ENCODE results near the gene SMG6. TPM values are rescaled to one million over a fixed set of nuclear protein-coding genes. Genes with fewer than 3 reads are reported as not detected.

The SMG6 gene
- total and polyA plus RNA-seq, 2 of the 4 experiments (the other 2 are of a cell fraction): 16.3 to 30.3 TPM

DNA sequence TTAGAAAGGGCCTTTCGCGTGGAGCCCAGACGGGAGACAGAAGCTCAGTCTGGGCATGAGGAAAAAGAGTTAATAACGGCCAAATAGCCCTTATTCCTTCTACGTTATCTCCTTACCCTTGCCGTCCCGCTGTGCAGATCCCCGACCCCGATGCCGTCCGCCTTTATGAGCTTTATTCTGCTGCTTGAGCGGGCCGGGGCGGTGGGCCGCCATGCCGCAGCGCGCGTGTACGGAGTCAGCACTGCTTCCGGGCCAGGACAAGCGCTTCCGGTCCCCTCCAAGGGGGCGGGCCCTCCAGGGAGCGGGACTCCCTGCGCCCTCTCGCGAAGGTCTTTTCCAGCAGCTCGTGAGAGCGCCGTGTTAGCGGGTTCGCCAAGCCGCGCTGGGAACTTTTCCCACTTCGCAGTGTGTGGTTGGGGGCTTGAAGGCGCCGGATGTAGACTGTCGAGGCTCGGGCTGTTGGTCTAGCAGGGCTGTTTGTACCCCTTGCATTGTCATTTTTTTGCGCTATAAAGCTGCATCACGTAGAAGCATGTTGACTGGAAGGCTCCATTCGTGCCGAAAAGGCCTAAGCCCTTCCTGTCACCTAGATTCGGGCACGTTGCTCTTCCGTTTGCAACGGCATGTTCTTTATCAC is 32.7 kb upstream of the SMG6 start, which contains the start of gene TSR1:
Gene TSR1 (minus strand): TSS at position 243 of the 637 bp plus-strand sequence. CDS start 30 bp downstream, at position 213.
- BruUV-seq (replicated peaks): no TSS peak
- Histone ChIP-seq H3K23ac (ENCODE audit: low read depth, low read length) (peak within 1 kb of the TSS; percentile 98), H3K4me2 (ENCODE audit: low read depth, low read length) (peak within 1 kb of the TSS; percentile 96), H3K4me1 (ENCODE audit: control insufficient read depth, insufficient read depth, low read length) (peaks cover 11% of the 10 kb centered on the region), H4K5ac (ENCODE audit: low read depth, low read length) (peak within 1 kb of the TSS; percentile 85), H4K20me1 (ENCODE audit: insufficient read depth, low read length) (peaks cover 15% of the 10 kb centered on the region), H3K36me3 (ENCODE audit: control insufficient read depth, insufficient read depth, low read length) (peaks cover 22% of the 10 kb centered on the region), H3K9me1 (ENCODE audit: insufficient read depth, low read length) (peaks cover 9% of the 10 kb centered on the region; the same call in 1 of the 2 replicates), H2BK5ac (ENCODE audit: low read depth, low read length, poor library complexity, severe bottlenecking) (peak within 1 kb of the TSS; percentile 78), H4K91ac (ENCODE audit: insufficient read depth, low read depth, low read length) (peak within 1 kb of the TSS; percentile 87), H2AK9ac (replicated peaks; ENCODE audit: low read depth, low read length, poor library complexity) (peak within 1 kb of the TSS; percentile 98), H2AFZ (replicated peaks; ENCODE audit: low read length, poor library complexity) (peak within 1 kb of the TSS; percentile 98), H3K79me1 (ENCODE audit: low read depth in 1 of 2, low read length in 2 of 2) (peaks cover 39 to 67% of the 10 kb centered on the region in 2 experiments), H3K18ac (ENCODE audit: low read depth, low read length) (peak within 1 kb of the TSS; percentile 30), H3K4ac (ENCODE audit: low read depth, low read length) (peak within 1 kb of the TSS; percentile 92), H2BK15ac (ENCODE audit: low read depth, low read length) (peak within 1 kb of the TSS; percentile 39; the same call in 2 of the 3 replicates), H3K14ac (replicated peaks; ENCODE audit: low read depth, low read length) (peak within 1 kb of the TSS; percentile 93), H3K9me3 (ENCODE audit: control insufficient read depth, insufficient read depth, low read length) (no peaks in the 10 kb centered on the region), H3K4me3 (ENCODE audit: insufficient read depth, low read depth, low read length) (peak within 1 kb of the TSS; percentile 65), H3K9ac (ENCODE audit: low read depth, low read length) (peak within 1 kb of the TSS; percentile 97), H3K27me3 (ENCODE audit: control insufficient read depth, insufficient read depth, low read length) (no peaks in the 10 kb centered on the region), H2BK20ac (ENCODE audit: low read depth, low read length) (no peak within 1 kb of the TSS), H3K27ac (ENCODE audit: insufficient read depth, low read length) (peak within 1 kb of the TSS; percentile 84), H4K8ac (ENCODE audit: low read depth in 2 of 2, low read length in 2 of 2) (peak within 1 kb of the TSS; percentile 90 to 100), H2BK120ac (ENCODE audit: low read depth, low read length) (peak within 1 kb of the TSS; percentile 38; the same call in 1 of the 2 replicates), H3K56ac (ENCODE audit: extremely low read depth, insufficient read depth, low read length) (peak within 1 kb of the TSS; percentile 91), H2AK5ac (ENCODE audit: low read depth, low read length) (peak within 1 kb of the TSS; percentile 99)
- ATAC-seq (ENCODE audit: low read depth) (peak; percentile 81), DNase-seq (peak; percentile 88)
- CTCF ChIA-PET: interaction anchor here (0.8 to 1.4 kb wide), 3 partner anchors 12 to 283 kb away, joined by 3 to 4 read pairs (median 3); partner anchors contain the start of gene HIC1
- intact Hi-C loops (cut with micrococcal nuclease): loop anchor here (5.0 kb wide), 1 partner anchor 284 kb away; no protein-coding TSS in a partner anchor
- in situ Hi-C loops (cut with MboI; ENCODE audit: low sequenced_read_pairs): no loop called here
- dilution Hi-C loops (cut with HindIII; ENCODE audit: low sequenced_read_pairs, unreplicated experiment): no loop called here
- POLR2A ChIA-PET (ENCODE audit: unreplicated experiment): no interaction called here
- 2% methylated on average over 21 of the region's 48 CpGs; no CpG with 5 or more reads in 1 of the 2 experiments for WGBS, 2 experiments (ENCODE audit: extremely low coverage in 2 of 2, insufficient read length in 1 of 2)
- TF ChIP-seq MAFK (IDR thresholded peaks at IDR 0.05; ENCODE audit: low read depth, low read length) (0 out of 2 replicates have a peak, but pooled peaks have one; percentile 19), POLR2A (IDR thresholded peaks at IDR 0.05; ENCODE audit: low read depth, low read length) (peak; percentile 79), MXI1 (IDR thresholded peaks at IDR 0.05; ENCODE audit: borderline replicate concordance, low read depth, low read length) (peak; percentile 99), SMC3 (IDR thresholded peaks at IDR 0.05; ENCODE audit: low read depth, low read length) (peak; percentile 35), CHD1 (IDR thresholded peaks at IDR 0.05; ENCODE audit: low read depth, low read length) (no peak), RAD21 (IDR thresholded peaks at IDR 0.05; ENCODE audit: low read length) (peak; percentile 26; the same call in 1 of the 2 replicates), ELK1 (IDR thresholded peaks at IDR 0.05; ENCODE audit: borderline replicate concordance, low read depth, low read length) (no peak), RCOR1 (IDR thresholded peaks at IDR 0.05; ENCODE audit: insufficient replicate concordance, low read length) (no peak), MAZ (IDR thresholded peaks at IDR 0.05; ENCODE audit: borderline replicate concordance, low read depth, low read length) (peak; percentile 92)
- TF ChIP-seq, protein P1, sequence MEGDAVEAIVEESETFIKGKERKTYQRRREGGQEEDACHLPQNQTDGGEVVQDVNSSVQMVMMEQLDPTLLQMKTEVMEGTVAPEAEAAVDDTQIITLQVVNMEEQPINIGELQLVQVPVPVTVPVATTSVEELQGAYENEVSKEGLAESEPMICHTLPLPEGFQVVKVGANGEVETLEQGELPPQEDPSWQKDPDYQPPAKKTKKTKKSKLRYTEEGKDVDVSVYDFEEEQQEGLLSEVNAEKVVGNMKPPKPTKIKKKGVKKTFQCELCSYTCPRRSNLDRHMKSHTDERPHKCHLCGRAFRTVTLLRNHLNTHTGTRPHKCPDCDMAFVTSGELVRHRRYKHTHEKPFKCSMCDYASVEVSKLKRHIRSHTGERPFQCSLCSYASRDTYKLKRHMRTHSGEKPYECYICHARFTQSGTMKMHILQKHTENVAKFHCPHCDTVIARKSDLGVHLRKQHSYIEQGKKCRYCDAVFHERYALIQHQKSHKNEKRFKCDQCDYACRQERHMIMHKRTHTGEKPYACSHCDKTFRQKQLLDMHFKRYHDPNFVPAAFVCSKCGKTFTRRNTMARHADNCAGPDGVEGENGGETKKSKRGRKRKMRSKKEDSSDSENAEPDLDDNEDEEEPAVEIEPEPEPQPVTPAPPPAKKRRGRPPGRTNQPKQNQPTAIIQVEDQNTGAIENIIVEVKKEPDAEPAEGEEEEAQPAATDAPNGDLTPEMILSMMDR (conservative IDR thresholded peaks at IDR 0.05; ENCODE audit: low read depth, low read length): peak; percentile 30; the same call in 1 of the 2 replicates
